GM18507 (cell line): Measurements from ENCODE around the gene RBM17.
"Not testable (repeated sequence)": the region's sequence is repeated elsewhere in the genome, so short reads cannot be mapped to it uniquely, and the experiment has no call there.

Experiments
- DNase-seq: peaks from one replicate; pipeline ENCODE4 v3.0.0; 2011; ENCODE audit warnings: low read depth; ENCODE audit not compliant: insufficient read length; ENCODE audit errors: extremely low spot score
- FAIRE-seq: peaks from 2 replicates; lab custom pipeline; 2011; peaks lifted over from hg19 to GRCh38; lab: Jason Lieb, UNC

Gene RBM17

GRCh38 chr10:6054884-6055283 lies 34.0 kb upstream of the RBM17 start:
- FAIRE-seq, result no peak
- DNase-seq, result no peak

- no peak for DNase-seq
- no peak for FAIRE-seq
These were observed 32.9 kb upstream of the RBM17 start for GRCh38 chr10:6055929-6056328.

GRCh38 chr10:6056411-6057135 lies 32.3 kb upstream of the RBM17 start:
- DNase-seq, result no peak
- FAIRE-seq, result no peak

- DNase-seq (no peak), FAIRE-seq (peak; percentile 41)
These were observed 30.0 kb upstream of the RBM17 start for GRCh38 chr10:6058682-6059475.

- no peak for FAIRE-seq
- DNase-seq, result no peak
These were observed 29.3 kb upstream of the RBM17 start for GRCh38 chr10:6059506-6059905.

- FAIRE-seq (no peak), DNase-seq (no peak)
These were observed 27.8 kb upstream of the RBM17 start for GRCh38 chr10:6061056-6061455.

GRCh38 chr10:6062101-6062771 lies 26.6 kb upstream of the RBM17 start, which contains the start of gene IL2RA:
IL2RA (minus strand) TSS chr10:6062367; CDS start chr10:6062151, 216 bp downstream.
- peak; percentile 29 for FAIRE-seq
- no peak for DNase-seq

GRCh38 chr10:6064119-6064518 lies 24.7 kb upstream of the RBM17 start:
- DNase-seq (no peak), FAIRE-seq (no peak)

- not testable (repeated sequence) for FAIRE-seq, DNase-seq
These were observed 24.1 kb upstream of the RBM17 start for GRCh38 chr10:6064726-6065125.

GRCh38 chr10:6065406-6065805 lies 23.4 kb upstream of the RBM17 start:
- FAIRE-seq (no peak), DNase-seq (no peak)

- DNase-seq (no peak), FAIRE-seq (no peak)
These were observed 23.0 kb upstream of the RBM17 start for GRCh38 chr10:6065835-6066234.

GRCh38 chr10:6067457-6067856 lies 21.4 kb upstream of the RBM17 start:
- no peak for FAIRE-seq

GRCh38 chr10:6068006-6068405 lies 20.8 kb upstream of the RBM17 start:
- no peak for FAIRE-seq
- no peak for DNase-seq

More at GRCh38 chr10:6067457-6067856, 21.4 kb upstream of the RBM17 start:
- DNase-seq, result no peak

- DNase-seq, result no peak
- peak; percentile 45 for FAIRE-seq
These were observed 20.4 kb upstream of the RBM17 start for GRCh38 chr10:6068422-6068821.

GRCh38 chr10:6069081-6069931 lies 19.5 kb upstream of the RBM17 start:
- DNase-seq (no peak), FAIRE-seq (peak; percentile 29)

GRCh38 chr10:6070660-6071059 lies 18.2 kb upstream of the RBM17 start:
- no peak for DNase-seq
- no peak for FAIRE-seq

- peak; percentile 46 for FAIRE-seq
- no peak for DNase-seq
These were observed 17.4 kb upstream of the RBM17 start for GRCh38 chr10:6071181-6072175.

- DNase-seq (no peak), FAIRE-seq (peak; percentile 89)
These were observed 16.5 kb upstream of the RBM17 start for GRCh38 chr10:6072215-6072934.
